ENCODE measurements around the gene INSYN2B. TPM values are rescaled to one million over a fixed set of nuclear protein-coding genes. Genes with fewer than 3 reads are reported as not detected.

The INSYN2B gene
- total and polyA plus RNA-seq, 2 experiments from 2014 or later, result not detected

DNA sequence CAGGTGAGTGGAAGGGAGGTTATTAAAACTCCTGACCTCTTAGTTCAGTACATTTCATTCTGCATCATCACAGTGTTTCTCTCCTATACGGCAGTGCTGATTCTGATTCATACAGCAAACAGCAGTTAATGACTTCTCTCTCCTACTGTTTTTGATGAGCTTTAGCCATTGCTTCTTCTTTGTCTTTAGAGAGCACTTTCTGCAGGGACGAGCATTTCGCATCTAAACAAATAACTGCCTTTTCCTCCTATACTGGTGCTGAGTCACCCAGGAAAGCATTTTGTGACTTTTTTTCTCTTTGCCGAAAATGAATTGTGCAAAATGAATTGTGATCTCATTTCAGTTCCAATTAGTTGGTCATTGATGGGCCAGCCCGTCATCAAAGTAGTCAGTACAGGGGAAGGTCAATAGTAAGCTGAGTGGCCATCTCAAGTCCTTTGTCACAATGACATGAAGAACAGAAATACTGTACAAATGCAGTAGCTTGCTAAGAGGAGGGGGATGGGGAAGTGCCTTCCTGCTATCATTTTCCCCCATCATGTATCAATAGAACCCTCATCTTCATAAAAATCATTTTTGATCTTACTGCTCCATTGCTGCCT, 98.5 kb downstream of the INSYN2B start:
- Histone ChIP-seq H3F3A (replicated peaks; ENCODE audit: low read depth) (no peaks in the 10 kb centered on the region), H3K79me2 (replicated peaks; ENCODE audit: insufficient read depth) (no peaks in the 10 kb centered on the region), H3K9me2 (ENCODE audit: insufficient read depth) (peaks cover 7% of the 10 kb centered on the region; the same call in 1 of the 2 replicates), H3K27ac (ENCODE audit: low read depth) (no peak overlapping the region), H4K20me1 (replicated peaks; ENCODE audit: insufficient read depth) (no peaks in the 10 kb centered on the region), H3K4me2 (no peak overlapping the region), H3K36me3 (ENCODE audit: insufficient read depth) (no peaks in the 10 kb centered on the region), H3K4me1 (ENCODE audit: insufficient read depth) (peaks cover 4% of the 10 kb centered on the region; the same call in 1 of the 2 replicates), H3K27me3 (ENCODE audit: insufficient read depth) (no peaks in the 10 kb centered on the region), H2AFZ (no peak overlapping the region), H3K4me3 (no peak overlapping the region)
- H3K36me3 Mint-ChIP-seq (ENCODE audit: low read depth), result no peaks in the 10 kb centered on the region
- H3K4me1 Mint-ChIP-seq, result peaks cover 9% of the 10 kb centered on the region; the same call in 2 of the 3 replicates
- H3K27ac Mint-ChIP-seq, result no peak overlapping the region
- ATAC-seq, result no peak
- no peak overlapping the region for H3K4me3 Mint-ChIP-seq
- DNase-seq (ENCODE audit: low spot score), result no peak
- no peak for TF ChIP-seq ZNF331 (CRISPR knock-in tag; IDR thresholded peaks at IDR 0.05; ENCODE audit: low read depth)
- TF ChIP-seq, protein P1, sequence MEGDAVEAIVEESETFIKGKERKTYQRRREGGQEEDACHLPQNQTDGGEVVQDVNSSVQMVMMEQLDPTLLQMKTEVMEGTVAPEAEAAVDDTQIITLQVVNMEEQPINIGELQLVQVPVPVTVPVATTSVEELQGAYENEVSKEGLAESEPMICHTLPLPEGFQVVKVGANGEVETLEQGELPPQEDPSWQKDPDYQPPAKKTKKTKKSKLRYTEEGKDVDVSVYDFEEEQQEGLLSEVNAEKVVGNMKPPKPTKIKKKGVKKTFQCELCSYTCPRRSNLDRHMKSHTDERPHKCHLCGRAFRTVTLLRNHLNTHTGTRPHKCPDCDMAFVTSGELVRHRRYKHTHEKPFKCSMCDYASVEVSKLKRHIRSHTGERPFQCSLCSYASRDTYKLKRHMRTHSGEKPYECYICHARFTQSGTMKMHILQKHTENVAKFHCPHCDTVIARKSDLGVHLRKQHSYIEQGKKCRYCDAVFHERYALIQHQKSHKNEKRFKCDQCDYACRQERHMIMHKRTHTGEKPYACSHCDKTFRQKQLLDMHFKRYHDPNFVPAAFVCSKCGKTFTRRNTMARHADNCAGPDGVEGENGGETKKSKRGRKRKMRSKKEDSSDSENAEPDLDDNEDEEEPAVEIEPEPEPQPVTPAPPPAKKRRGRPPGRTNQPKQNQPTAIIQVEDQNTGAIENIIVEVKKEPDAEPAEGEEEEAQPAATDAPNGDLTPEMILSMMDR (conservative IDR thresholded peaks at IDR 0.05; ENCODE audit: low read depth in 2 of 2), result no peak
- H3K9me3 Mint-ChIP-seq, result no peaks in the 10 kb centered on the region
- H3K27me3 Mint-ChIP-seq (ENCODE audit: insufficient read depth, low read depth, poor library complexity), result peaks cover 3% of the 10 kb centered on the region

DNA sequence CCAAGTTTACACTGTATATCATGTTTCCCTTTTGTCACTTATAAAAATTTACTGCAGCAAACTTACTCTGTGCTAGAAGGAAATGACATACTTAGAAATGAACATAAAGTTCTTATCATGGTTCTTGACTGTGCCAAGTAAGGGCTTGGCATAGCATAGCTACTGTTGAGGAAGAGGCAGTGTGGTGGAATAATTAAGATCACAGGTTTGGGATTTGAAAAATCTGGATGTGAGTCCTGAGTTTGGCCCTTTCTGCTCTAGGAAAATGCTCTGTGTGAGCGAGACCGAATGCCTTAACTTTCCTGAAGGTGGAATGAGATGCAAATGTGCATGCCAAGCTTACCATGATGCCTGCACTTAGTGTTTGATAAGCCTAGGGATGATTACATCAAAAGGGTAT, 99.5 kb downstream of the INSYN2B start:
- Histone ChIP-seq H3K4me2 (no peak overlapping the region), H3K4me1 (ENCODE audit: insufficient read depth) (peaks cover 4% of the 10 kb centered on the region; the same call in 1 of the 2 replicates), H3K27ac (ENCODE audit: low read depth) (0 out of 2 replicates have a peak overlapping the region, but pooled peaks have one; percentile 6), H4K20me1 (replicated peaks; ENCODE audit: insufficient read depth) (no peaks in the 10 kb centered on the region), H3K36me3 (ENCODE audit: insufficient read depth) (no peaks in the 10 kb centered on the region), H3K27me3 (ENCODE audit: insufficient read depth) (no peaks in the 10 kb centered on the region), H3K4me3 (no peak overlapping the region), H2AFZ (no peak overlapping the region), H3K9me2 (ENCODE audit: insufficient read depth) (peaks cover 7% of the 10 kb centered on the region; the same call in 1 of the 2 replicates), H3K79me2 (replicated peaks; ENCODE audit: insufficient read depth) (no peaks in the 10 kb centered on the region), H3F3A (replicated peaks; ENCODE audit: low read depth) (no peaks in the 10 kb centered on the region)
- Mint-ChIP-seq H3K27me3 (ENCODE audit: insufficient read depth, low read depth, poor library complexity) (peaks cover 3% of the 10 kb centered on the region), H3K36me3 (ENCODE audit: low read depth) (no peaks in the 10 kb centered on the region), H3K9me3 (no peaks in the 10 kb centered on the region), H3K4me1 (peaks cover 9% of the 10 kb centered on the region; the same call in 2 of the 3 replicates), H3K4me3 (no peak overlapping the region), H3K27ac (no peak overlapping the region)
- DNase-seq (ENCODE audit: low spot score) (no peak), ATAC-seq (no peak)
- no peak for TF ChIP-seq STAT1 (IDR thresholded peaks at IDR 0.05; ENCODE audit: unreplicated experiment)
- TF ChIP-seq, protein P2, sequence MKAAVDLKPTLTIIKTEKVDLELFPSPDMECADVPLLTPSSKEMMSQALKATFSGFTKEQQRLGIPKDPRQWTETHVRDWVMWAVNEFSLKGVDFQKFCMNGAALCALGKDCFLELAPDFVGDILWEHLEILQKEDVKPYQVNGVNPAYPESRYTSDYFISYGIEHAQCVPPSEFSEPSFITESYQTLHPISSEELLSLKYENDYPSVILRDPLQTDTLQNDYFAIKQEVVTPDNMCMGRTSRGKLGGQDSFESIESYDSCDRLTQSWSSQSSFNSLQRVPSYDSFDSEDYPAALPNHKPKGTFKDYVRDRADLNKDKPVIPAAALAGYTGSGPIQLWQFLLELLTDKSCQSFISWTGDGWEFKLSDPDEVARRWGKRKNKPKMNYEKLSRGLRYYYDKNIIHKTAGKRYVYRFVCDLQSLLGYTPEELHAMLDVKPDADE (IDR thresholded peaks at IDR 0.05), result no peak
- TF ChIP-seq, protein P3, sequence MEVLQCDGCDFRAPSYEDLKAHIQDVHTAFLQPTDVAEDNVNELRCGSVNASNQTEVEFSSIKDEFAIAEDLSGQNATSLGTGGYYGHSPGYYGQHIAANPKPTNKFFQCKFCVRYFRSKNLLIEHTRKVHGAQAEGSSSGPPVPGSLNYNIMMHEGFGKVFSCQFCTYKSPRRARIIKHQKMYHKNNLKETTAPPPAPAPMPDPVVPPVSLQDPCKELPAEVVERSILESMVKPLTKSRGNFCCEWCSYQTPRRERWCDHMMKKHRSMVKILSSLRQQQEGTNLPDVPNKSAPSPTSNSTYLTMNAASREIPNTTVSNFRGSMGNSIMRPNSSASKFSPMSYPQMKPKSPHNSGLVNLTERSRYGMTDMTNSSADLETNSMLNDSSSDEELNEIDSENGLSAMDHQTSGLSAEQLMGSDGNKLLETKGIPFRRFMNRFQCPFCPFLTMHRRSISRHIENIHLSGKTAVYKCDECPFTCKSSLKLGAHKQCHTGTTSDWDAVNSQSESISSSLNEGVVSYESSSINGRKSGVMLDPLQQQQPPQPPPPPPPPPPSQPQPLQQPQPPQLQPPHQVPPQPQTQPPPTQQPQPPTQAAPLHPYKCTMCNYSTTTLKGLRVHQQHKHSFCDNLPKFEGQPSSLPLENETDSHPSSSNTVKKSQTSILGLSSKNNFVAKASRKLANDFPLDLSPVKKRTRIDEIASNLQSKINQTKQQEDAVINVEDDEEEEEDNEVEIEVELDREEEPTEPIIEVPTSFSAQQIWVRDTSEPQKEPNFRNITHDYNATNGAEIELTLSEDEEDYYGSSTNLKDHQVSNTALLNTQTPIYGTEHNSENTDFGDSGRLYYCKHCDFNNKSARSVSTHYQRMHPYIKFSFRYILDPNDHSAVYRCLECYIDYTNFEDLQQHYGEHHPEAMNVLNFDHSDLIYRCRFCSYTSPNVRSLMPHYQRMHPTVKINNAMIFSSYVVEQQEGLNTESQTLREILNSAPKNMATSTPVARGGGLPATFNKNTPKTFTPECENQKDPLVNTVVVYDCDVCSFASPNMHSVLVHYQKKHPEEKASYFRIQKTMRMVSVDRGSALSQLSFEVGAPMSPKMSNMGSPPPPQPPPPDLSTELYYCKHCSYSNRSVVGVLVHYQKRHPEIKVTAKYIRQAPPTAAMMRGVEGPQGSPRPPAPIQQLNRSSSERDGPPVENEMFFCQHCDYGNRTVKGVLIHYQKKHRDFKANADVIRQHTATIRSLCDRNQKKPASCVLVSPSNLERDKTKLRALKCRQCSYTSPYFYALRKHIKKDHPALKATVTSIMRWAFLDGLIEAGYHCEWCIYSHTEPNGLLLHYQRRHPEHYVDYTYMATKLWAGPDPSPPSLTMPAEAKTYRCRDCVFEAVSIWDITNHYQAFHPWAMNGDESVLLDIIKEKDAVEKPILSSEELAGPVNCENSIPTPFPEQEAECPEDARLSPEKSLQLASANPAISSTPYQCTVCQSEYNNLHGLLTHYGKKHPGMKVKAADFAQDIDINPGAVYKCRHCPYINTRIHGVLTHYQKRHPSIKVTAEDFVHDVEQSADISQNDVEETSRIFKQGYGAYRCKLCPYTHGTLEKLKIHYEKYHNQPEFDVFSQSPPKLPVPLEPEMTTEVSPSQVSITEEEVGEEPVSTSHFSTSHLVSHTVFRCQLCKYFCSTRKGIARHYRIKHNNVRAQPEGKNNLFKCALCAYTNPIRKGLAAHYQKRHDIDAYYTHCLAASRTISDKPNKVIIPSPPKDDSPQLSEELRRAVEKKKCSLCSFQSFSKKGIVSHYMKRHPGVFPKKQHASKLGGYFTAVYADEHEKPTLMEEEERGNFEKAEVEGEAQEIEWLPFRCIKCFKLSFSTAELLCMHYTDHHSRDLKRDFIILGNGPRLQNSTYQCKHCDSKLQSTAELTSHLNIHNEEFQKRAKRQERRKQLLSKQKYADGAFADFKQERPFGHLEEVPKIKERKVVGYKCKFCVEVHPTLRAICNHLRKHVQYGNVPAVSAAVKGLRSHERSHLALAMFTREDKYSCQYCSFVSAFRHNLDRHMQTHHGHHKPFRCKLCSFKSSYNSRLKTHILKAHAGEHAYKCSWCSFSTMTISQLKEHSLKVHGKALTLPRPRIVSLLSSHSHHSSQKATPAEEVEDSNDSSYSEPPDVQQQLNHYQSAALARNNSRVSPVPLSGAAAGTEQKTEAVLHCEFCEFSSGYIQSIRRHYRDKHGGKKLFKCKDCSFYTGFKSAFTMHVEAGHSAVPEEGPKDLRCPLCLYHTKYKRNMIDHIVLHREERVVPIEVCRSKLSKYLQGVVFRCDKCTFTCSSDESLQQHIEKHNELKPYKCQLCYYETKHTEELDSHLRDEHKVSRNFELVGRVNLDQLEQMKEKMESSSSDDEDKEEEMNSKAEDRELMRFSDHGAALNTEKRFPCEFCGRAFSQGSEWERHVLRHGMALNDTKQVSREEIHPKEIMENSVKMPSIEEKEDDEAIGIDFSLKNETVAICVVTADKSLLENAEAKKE (CRISPR knock-in tag; IDR thresholded peaks at IDR 0.05), result no peak
- no peak for TF ChIP-seq ZNF331 (CRISPR knock-in tag; IDR thresholded peaks at IDR 0.05; ENCODE audit: low read depth)
- no peak for TF ChIP-seq NANOG (IDR thresholded peaks at IDR 0.05; ENCODE audit: borderline replicate concordance)
- TF ChIP-seq, protein P1 (conservative IDR thresholded peaks at IDR 0.05; ENCODE audit: low read depth in 2 of 2), result no peak
